Myocyte (in vitro differentiated cells): ENCODE measurements around the gene TTLL10. TPM values are rescaled to one million over a fixed set of nuclear protein-coding genes. Genes with fewer than 3 reads are reported as not detected.
"Not testable (repeated sequence)": the region's sequence is repeated elsewhere in the genome, so short reads cannot be mapped to it uniquely, and the experiment has no call there.

Experiments used
- DNase-seq: peaks from one replicate; pipeline ENCODE4 v3.0.0-alpha.2; 2012; ENCODE audit warnings: low read depth
- total RNA-seq: library from RNA; depleted of rRNA; stranded (reverse); fragments of >200 nt; gene quantifications from 2 replicates; pipeline ENCODE4 v1.2.3, GENCODE V29; 2014

The TTLL10 gene
- total RNA-seq, 1 donor from 2014 or later: not detected

DNA sequence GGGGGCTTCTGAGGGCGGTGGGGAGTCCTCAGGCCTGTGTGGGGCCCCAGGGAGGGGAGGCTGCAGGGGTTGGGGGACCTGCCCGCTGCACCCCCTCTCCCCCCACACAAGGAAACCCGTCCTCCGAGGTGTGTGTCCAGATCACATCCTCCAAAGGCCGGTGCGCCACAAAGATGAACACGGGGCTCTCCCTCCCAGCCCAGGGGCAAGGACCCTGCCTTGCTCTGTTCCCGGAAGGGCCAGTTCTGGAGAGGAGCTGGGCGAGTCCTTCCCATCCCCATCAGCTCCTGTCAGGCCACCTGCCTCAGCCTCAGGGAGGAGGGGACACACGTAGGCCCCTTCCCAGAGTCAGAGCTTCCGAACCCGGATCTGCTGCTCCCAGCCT is 2.5 kb upstream of the TTLL10 start:
- DNase-seq: no peak

DNA sequence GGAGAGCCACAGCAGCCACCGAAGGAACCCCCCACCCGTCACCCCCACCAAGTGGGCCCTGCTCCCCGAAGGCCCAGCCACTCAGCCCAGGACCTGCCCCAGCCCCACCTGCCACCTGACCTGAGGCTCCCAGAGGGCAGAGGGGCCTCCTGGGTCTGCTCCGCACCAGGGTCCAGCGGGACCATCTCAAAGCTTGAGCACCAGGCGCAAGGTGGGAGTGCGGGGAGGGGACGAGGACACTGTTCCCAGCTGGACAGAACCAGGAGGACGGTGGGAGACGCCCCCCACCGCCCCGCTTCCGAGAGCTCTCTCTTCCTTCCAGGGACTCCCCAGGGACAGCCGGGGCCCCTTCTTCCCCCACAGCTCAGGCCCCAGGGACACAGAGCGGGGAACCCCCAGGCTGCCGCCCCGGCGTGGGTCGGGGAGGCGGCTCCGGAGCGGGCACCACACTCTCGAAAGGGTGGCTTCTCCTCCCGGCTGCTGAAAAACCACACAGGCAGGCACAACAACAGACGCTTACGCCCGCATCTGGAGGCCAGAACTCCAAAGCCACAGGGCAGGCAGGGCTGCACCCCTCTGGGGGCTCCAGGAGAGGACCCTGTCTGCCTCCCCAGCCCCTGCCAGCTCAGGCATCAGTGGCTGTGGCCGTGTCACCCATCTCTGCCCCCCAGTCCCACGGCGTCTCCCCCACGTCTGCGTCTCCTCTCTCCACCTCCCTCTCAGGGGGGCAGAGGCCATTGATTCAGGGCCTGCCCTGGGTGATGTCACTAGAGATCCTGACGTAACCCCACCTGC is 1.9 kb upstream of the TTLL10 start:
- no peak for DNase-seq

DNA sequence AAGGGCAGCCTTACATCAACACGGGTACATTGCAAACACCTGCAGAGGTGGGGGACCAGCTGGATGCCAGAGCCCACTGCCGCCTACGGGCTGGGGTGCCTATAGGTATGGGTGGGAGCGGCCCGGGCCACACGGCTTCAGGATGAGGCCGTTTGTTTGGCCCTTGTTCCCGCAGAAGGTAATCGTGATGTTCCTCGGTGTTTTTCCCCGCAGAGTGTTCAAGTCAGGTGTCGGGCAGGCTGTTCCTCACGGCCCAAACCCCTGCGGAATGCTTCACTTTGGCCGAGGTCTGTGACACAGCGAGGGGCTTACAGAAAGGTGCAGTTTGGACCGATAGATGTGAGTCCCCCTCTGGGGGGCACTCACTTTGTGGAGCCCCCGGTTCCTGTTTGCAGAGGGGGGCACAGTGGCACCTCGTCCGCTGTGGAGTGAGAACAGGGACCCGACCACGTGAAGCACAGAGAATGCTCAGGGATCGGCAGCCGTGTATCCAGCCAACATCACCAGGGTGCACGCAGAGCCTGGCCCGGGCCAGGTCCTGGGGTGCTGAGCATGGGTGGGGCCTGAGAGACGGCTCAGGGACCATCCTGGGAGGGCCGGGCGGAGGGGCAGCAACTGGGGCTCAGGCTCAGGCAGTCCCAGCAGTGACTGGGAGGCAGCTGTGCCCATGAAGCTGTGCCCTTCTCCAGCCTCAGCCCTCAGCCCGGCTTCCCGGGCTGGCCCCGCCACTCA is 453 bp upstream of the TTLL10 start:
- DNase-seq: no peak

DNA sequence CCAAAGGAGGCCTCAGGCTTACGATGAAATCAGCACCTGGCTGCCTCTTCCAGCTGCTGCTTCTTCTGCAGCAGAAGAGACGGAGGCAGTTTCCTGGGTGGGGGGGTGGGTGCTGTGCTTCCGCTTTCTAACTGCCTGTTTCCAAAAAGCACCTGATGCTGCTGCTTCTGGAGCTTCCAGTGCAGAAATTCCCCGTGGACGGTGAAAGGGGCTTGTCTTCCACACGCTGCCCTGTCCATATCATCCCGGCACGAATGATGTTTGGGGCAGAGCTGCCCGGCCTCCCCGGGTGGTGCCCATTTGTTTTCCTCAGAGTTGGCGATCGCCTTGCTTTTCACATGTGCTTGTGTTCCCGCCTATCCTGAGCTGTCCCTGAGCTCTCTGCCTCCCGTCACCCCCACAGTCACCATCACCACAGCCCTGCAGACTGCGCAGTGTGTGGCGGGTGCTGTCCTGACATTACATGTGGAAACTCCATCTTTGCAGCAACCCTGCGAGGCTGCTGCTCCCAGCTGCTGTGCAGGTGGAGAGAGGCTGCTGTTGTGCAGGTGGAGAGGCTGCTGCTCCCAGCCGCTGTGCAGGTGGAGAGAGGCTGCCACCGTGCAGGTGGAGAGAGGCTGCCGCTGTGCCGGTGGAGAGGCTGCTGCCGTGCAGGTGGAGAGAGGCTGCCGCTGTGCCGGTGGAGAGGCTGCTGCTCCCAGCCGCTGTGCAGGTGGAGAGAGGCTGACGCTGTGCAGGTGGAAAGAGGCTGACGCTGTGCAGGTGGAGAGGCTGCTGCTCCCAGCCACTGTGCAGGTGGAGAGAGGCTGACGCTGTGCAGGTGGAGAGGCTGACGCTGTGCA is 1.8 kb downstream of the TTLL10 start:
- DNase-seq: no peak

DNA sequence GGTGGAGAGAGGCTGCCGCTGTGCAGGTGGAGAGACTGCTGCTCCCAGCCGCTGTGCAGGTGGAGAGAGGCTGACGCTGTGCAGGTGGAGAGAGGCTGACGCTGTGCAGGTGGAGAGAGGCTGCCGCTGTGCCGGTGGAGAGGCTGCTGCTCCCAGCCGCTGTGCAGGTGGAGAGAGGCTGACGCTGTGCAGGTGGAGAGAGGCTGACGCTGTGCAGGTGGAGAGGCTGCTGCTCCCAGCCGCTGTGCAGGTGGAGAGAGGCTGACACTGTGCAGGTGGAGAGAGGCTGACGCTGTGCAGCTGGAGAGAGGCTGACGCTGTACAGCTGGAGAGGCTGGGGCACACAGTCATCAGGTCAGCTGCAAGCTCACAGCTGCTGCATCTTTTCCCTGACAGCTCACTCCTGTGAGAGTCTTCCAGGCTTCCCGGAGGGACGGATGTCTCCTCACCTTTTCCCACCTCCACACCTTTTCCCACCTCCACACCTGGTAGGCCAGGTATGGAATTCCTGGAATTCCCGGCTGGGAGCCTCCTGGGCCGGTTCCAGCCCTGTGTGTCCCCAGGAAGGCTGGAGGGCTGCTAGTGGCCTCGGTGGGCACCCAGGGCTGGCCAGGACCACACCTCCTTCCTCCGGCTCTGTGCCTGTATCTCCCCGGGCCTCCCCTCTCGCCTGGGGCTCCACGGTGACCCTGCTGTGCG is 2.5 kb downstream of the TTLL10 start:
- DNase-seq: not testable (repeated sequence)

DNA sequence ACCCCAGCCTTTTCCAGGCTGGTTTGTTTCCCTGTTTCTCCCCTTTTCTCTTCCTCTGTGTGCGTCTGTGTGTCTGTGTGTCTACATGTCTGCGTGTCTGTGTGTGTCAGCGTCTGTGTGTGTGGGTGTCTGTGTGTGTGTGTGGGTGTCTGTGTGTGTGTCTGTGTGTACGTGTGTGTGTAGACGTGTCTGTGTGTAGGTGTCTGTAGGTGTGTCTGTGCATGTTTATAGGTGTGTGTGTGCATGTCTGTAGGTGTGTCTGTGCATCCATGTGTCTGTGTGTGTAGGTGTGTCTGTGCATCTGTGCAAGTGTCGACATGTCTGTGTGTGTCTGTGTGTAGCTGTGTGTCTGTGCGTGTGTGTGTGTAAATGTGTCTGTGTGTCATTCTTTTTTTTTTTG is 3.3 kb downstream of the TTLL10 start:
- no peak for DNase-seq

DNA sequence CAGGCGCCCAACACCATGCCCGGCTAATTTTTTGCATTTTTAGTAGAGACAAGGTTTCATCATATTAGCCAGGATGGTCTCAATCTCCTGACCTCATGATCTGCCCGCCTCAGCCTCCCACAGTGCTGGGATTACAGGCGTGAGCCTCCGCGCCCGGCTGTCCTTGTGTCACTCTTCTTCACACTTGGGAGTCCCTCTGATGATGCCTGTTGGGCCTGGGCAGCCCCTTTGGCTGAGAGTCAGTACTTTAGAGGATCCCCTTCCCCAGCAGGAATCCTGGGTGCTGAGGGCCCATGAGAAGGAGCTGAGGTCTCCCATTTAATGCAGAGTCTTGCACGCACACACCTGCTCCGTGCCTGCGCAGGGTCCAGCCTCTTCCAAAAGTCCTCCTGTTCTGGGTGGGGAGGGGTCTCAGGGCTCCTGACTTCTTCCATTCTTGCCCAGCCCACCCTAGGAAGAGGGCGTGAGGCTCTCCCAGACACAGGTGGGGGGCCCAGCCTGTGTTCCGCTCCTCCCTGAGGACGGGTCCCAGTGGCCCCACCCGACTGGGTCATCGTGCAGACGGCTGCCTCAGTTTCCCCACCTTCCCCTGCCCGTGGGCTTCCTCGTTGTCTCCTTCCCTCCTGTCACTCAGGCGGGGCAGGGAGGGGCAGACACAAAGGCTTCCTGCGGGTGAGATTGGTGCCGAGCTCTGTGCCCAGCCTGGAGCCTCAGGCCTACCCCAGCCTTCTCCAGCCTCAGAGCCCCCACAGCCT is 3.9 kb downstream of the TTLL10 start:
- no peak for DNase-seq

DNA sequence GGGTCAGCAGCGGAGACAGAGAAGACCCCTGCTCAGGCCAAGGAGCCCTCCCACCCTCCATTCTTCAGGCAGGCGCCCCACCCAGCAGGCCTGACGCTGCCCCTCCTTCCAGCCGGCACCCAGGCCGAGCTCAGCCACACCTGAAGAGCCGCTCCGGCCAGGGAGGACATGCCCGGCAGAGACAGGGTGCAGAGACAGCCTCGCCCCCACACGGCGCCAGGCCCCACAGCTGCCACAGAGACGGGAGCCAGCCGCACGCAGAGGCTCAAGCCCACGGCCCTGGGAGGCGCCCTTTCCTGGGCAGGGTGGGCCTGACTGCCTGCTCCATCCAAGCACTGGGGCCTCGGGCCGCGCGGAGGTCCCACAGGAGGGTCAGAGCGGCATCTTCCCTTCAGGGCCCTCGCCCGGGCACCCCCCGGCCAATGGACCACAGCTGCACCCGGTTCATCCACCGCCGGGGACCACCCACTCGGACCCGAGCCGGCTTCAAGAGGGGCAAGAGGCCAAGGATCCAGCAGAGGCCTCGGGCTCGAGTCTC is 5.2 kb downstream of the TTLL10 start:
- no peak for DNase-seq

DNA sequence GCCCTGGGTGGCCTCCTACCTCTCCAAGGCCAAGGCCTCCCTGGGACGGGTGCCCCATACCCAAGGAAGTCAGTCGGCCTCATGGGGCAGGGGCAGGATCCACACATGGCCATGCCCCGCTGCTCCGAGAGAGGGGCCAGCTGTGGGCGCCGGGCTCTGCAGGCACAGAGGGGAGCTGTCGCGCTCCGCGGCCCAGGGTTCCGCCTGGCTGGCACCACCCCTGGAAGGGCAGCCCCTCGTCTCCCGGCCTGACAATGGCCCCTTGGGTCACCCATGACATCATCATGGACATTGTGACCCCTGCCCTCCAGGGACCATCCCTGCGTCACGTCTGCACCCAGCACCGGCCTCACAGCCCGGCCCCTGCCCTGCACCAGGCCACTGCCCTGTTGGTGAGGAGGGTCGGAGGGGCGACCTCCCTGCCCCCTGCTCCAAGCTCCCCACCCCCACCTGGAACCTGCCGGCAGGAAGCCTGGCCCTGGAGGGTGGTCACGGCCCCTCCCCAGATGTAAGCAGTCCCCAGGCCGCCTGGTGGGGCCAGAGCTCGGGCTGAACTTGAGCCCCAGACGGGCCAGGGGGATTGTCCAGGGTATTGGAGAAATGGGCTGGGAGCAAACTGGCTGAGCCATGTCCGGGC is 5.8 kb downstream of the TTLL10 start:
- DNase-seq: no peak

DNA sequence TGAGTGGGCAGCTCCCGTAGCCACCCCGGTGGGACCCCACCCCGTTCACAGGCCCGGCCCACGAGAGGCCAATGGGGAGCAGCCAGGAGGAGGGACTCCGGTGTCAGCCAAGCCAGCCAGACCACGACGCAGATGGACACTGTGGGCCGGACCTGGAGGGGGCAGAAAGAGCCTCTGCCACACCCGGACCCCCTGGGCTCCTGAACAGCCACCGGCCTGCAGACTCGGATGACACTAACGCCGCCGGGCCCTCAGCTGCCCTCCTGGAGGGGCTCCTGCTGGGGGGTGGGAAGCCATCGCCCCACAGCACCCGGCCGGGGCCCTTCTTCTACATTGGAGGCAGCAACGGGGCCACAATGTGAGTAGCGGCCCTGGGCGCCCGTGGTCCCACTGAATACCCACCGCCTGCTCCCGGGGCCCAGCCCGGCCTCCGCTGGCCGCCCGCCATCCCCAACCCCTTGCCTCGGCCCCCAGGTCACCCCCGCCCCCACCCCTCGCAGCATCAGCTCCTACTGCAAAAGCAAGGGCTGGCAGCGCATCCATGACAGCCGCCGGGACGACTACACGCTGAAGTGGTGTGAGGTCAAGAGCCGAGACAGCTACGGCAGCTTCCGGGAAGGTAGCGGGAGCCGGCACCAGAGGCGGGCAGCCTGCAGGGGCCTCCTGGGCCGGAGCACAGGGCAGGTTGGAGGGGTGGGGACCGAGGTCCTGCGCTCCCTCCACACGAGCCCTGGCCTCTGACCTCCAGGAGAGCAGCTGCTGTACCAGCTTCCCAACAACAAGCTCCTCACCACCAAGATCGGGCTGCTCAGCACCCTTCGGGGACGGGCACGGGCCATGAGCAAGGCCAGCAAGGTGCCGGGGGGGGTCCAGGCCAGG is 6.5 kb downstream of the TTLL10 start:
- no peak for DNase-seq

DNA sequence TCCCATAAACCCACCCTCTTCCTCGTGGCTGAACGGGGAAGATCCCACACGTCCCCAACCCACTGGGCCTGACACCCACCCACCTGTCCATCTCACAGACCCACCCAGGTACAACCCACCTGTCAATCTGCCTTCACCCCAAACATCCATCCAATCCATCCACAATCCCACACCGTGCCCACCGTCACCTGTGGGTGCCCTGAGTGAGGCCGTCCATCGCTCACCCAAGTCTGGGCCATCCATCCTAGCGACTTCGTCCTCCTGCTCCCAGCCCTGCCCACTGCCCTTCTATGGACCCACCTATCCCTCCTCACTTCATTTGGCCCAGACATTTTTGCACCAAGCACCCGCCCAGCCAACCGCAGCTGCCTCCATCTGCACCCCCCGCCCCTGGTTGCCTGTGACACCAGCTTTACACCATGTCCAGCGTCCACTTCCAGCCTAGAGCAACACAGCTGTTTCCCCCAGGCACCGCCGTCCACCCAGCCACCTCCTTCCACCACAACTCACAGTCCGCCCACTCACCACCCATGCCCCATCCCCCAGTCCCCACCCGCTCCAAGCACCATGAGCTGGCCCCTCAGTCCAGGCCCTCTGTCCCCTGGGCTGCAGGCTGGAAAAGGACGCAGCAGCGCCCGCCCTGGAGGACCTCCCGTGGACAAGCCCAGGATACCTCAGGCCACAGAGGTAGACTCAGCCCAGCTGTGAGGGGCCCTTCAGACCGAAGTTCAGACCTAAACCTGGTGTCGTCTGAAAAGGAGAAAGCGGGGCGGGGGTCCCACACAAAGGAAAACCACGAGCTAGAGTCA is 7.7 kb downstream of the TTLL10 start:
- DNase-seq: peak; percentile 52

DNA sequence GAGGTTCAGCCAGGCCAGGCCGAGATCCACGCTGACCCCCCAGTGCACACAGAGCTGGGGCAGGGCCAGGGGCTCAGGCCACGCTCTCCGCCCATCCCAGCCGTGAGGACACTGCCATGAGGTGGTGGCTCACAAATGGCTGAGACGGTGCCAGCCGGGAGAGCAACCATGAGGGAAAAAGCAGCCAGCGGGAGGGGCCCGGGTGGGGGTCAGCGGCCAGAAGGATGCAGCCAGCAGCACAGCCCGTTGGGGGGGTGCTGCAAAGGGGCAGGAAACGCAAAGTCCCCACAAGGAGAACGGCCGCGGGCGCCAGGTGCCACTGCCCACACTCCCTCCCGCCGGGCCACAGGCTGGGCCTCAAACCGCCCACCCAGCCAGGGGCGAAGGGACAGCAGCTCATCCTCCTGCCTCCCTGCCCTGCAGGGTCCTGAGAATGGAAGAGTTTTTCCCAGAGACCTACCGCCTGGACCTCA is 8.3 kb downstream of the TTLL10 start:
- DNase-seq: no peak

DNA sequence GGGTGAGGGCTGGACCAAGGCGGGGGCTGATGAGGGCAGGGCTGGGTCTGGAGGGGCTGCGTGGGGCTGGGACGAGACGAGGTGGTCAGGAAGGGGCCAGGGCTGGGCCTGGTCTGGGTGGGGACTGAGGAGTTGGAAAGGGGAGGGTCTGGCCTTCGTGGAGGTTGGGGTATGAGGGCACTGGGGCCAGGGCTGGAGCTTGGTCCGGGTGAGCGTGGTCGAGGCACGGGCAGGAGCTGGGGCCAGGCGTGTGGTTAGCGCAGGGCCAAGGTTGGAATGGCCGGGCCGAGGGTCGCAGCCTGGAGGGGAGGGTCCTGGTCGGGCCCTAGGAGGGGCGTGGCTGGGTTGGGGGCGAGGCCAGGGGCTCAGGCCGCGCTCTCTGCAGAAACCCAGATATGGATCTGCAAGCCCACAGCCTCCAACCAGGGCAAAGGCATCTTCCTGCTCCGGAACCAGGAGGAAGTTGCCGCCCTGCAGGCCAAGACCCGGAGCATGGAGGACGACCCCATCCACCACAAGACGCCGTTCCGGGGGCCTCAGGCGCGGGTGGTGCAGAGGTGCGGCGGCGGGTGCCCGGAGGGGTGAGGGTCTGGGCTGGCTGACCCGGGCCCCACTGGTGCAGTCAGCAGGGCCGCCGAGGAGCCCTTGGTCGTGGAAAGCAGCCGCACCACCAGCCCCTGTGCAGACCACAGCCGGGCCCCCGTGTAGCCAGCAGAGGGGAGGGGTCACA is 9.0 kb downstream of the TTLL10 start:
- DNase-seq: no peak

DNA sequence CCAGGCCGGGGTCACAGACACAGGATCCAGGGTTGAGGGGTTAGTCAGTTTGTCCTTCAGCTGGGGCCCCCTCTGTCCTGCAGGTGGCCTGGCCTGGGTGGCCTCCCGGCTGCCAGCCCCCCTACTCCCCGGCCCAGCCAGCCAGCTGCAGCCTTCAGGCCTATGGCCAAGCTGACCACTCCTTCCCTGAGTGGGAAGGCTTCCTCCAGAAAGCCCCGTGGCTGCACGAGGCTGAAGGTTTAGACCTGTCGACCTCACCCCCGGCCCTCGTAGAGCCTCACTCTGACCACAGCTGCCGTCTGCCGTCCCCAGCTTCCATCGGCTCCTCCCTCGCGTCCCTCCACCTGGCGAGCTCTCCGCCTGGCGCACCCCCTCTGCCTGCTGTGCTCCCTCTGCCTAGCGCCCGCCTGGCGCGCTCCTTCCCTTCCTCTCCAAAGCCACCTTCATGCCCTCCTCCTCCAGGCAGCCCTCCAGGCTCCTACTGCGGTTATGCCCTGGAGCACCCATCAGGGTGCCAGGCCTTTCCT is 9.6 kb downstream of the TTLL10 start:
- DNase-seq: no peak

DNA sequence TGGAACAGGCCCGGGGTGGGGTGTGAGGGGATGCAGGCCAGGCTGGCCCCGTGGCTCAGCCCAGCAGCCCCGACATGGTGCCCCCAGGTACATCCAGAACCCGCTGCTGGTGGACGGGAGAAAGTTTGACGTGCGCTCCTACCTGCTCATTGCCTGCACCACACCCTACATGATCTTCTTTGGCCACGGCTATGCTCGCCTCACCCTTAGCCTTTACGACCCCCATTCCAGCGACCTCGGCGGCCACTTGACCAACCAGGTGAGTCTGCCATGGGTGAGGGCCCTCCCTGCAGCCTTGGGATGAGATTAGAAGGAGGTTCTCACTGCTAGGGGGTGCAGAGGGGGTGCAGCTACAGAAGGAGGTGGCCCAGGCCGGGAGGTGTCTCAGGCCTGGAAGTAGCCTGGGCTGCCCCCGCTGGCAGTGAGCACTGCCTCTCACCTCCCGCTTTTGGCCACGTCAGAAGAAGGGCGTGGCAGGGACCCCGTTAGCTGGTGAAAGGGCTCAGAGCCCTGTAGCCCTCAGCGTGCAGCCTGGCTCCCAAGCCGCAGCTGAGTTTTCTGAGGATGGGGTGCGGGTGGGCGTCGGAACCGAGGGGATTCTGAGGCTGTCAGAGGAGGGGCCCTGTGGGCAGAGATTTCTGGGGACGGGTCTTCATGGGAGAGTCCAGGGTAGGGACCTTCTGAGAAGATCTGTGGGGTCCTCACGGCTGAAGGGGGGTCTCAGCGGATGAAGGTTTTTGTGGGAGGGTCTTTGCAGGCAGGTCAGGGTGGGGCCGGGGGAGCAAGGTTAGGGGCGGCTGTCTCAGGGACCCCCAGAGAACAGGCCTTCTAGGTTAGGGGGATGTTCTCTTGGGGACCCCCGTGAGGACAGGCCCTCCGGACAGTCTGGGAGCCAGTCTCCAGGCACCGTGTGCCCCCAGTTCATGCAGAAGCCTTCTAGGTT is 10.4 kb downstream of the TTLL10 start:
- DNase-seq: no peak
